Activated CD4-positive, alpha-beta memory T cell treated with anti-CD3 and anti-CD28 coated beads, Interleukin-2, amount 10 ng/mL, durations not matched to agents 7 days and 5 days (primary cell): ENCODE measurements around the gene STXBP5L. TPM values are rescaled to one million over a fixed set of nuclear protein-coding genes. Genes with fewer than 3 reads are reported as not detected.
A peak's percentile ranks its signal among the peaks of the same experiment; 100 is the strongest.
"Not testable (repeated sequence)": the region's sequence is repeated elsewhere in the genome, so short reads cannot be mapped to it uniquely, and the experiment has no call there.

ENCODE experiments used
- CTCF ChIA-PET: fragments of 350-600 bp; sonication (Branson Sonifier 250); formaldehyde crosslinking; loops from one replicate; lab custom pipeline; 2021; ENCODE audit warnings: antibody characterized with exemption, inconsistent platforms; lab: Charles Lee
- POLR2A ChIA-PET: fragments of 350-600 bp; sonication (Branson Sonifier 250); formaldehyde crosslinking; loops from one replicate; lab custom pipeline; 2021; ENCODE audit warnings: antibody characterized with exemption; lab: Charles Lee
- DNase-seq: peaks from one replicate; pipeline ENCODE4 v3.0.0-alpha.2; 2020
- H3K27ac Mint-ChIP-seq: one replicate; pipeline ENCODE4 v1.8.0; 2021; ENCODE audit warnings: mild to moderate bottlenecking, mixed read lengths
- H3K27me3 Mint-ChIP-seq: one replicate; pipeline ENCODE4 v1.8.0; 2021; ENCODE audit warnings: mixed read lengths
- H3K36me3 Mint-ChIP-seq: one replicate; pipeline ENCODE4 v1.8.0; 2021; ENCODE audit warnings: low read depth, mixed read lengths
- H3K4me1 Mint-ChIP-seq: one replicate; pipeline ENCODE4 v1.8.0; 2021; ENCODE audit warnings: mixed read lengths
- H3K4me3 Mint-ChIP-seq: one replicate; pipeline ENCODE4 v1.8.0; 2021; ENCODE audit warnings: mild to moderate bottlenecking, mixed read lengths
- H3K9me3 Mint-ChIP-seq: one replicate; pipeline ENCODE4 v1.8.0; 2021; ENCODE audit warnings: mixed read lengths
- total RNA-seq, 2 experiments: library from RNA; stranded (reverse); gene quantifications; one replicate each; pipeline ENCODE4 v1.2.3, GENCODE V29; 2021

Gene STXBP5L
- total RNA-seq: not detected

DNA sequence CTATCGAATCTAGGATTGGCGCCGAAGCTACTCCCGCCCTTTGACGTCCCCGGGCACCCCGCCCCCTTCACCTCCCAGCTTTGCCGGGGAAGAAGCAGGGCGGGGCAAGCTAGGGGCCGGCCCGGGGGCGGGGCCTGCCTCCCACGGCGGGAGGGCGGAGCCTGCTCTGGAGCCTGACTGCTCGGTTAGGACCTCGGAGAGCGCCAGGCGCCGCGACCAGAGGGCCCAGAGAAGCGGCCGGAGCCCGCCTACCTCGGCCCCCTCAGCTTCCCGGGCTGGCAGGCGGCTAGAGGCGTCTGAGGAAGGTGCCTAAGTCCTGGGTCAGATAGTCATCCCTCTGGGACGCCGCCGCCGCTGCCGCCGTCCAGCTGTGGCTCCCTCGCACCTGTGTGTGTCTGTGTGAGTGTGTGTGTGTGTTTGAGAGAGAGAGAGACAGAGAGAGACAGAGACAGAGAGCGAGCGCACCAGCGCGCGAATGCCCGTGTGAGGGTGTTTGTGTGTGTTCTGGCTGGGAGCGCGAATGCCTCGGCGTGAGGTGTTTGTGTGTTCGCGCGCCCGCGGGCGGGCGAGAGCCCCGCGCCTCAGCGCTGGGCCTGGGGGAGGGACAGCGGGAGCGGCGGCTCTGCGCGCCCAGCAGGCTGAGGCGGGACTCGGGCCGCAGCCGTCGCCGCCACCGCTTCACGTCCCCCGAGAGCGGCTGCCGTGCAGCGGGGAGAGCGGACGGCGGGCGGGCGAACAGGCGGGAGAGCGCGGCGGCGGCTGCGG, at the start of gene STXBP5L:
Gene STXBP5L, plus strand, starts transcription at position 176 of the 765 bp plus-strand sequence. CDS start 1,374 bp downstream, outside the sequence.
- Mint-ChIP-seq H3K36me3 (peaks cover 6% of the 10 kb centered on the region), H3K4me3 (peak within 1 kb of the TSS; percentile 63), H3K27me3 (peaks cover 42% of the 10 kb centered on the region), H3K27ac (no peak within 1 kb of the TSS), H3K4me1 (peaks cover 11% of the 10 kb centered on the region), H3K9me3 (no peaks in the 10 kb centered on the region)
- peak; percentile 54 for DNase-seq
- POLR2A ChIA-PET: no interaction called here
- CTCF ChIA-PET: no interaction called here

DNA sequence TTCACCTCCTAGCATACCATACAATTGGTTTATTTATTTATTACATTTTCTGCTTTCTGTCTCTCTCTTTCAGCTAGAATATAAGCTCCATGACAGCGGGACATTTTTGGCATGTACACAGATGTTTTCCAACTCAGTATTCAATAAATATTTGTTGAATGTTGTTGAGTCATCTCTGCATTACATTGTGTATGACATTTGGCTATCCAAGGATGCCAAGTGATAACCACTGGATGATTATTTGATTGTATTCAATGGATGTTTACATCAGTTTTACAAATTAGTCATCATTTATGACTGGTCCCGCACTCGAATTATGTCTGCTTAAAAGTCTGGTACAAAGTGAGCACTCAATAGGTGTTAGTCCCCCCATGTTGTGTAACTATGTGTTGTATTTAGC, 49.5 kb upstream of the STXBP5L start:
- no peak for DNase-seq
- no peaks in the 10 kb centered on the region for H3K9me3 Mint-ChIP-seq
- H3K36me3 Mint-ChIP-seq: no peaks in the 10 kb centered on the region
- no peak overlapping the region for H3K27ac Mint-ChIP-seq
- peaks cover 7% of the 10 kb centered on the region for H3K27me3 Mint-ChIP-seq
- ChIA-PET POLR2A (no interaction called here), CTCF (no interaction called here)
- no peak overlapping the region for H3K4me3 Mint-ChIP-seq
- no peaks in the 10 kb centered on the region for H3K4me1 Mint-ChIP-seq

DNA sequence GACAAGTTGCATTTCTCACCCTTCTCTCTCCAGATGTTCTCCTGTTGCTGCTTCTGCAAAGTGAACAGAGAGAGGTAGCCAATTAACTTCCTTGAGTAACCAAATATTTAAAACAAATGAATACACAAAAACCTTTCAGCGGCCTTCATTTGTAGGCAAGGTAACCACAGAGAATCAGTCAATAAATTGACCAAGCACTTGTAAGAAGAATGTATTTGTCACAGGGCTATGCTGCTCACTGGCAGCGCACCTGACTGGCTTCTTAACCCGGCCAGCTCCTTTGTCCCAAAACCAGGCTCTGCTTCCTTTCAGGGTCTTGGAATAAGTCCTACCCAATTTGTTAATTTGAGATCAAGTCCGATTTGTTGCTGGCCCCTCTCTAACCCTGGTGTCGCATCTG, 43.5 kb upstream of the STXBP5L start:
- H3K27ac Mint-ChIP-seq: no peak overlapping the region
- H3K36me3 Mint-ChIP-seq: no peaks in the 10 kb centered on the region
- no peaks in the 10 kb centered on the region for H3K9me3 Mint-ChIP-seq
- CTCF ChIA-PET: no interaction called here
- no peak for DNase-seq
- no peaks in the 10 kb centered on the region for H3K4me1 Mint-ChIP-seq
- POLR2A ChIA-PET: no interaction called here
- H3K4me3 Mint-ChIP-seq: no peak overlapping the region
- peaks cover 4% of the 10 kb centered on the region for H3K27me3 Mint-ChIP-seq

DNA sequence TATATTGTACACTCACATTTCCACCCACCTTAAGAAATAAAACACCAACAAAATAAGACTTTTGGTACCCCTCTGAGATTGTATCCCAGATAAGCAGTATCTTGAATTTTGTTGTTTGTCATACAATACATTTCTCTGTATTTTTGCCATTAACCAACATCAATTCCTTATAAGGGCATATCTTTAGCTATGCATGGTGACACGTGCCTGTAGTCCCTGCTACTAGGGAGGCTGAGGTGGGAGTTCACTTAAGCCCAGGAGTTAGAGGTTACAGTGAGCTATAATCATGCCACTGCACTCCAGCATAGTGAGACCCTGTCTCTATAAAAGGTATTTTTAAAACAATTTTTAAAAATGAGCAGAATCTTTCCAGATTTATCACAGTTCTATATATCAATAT, 32.5 kb upstream of the STXBP5L start:
- no peaks in the 10 kb centered on the region for H3K4me1 Mint-ChIP-seq
- H3K4me3 Mint-ChIP-seq: no peak overlapping the region
- H3K27ac Mint-ChIP-seq: no peak overlapping the region
- DNase-seq: no peak
- H3K27me3 Mint-ChIP-seq: peaks cover 4% of the 10 kb centered on the region
- ChIA-PET CTCF (no interaction called here), POLR2A (no interaction called here)
- no peaks in the 10 kb centered on the region for H3K9me3 Mint-ChIP-seq
- H3K36me3 Mint-ChIP-seq: no peaks in the 10 kb centered on the region

DNA sequence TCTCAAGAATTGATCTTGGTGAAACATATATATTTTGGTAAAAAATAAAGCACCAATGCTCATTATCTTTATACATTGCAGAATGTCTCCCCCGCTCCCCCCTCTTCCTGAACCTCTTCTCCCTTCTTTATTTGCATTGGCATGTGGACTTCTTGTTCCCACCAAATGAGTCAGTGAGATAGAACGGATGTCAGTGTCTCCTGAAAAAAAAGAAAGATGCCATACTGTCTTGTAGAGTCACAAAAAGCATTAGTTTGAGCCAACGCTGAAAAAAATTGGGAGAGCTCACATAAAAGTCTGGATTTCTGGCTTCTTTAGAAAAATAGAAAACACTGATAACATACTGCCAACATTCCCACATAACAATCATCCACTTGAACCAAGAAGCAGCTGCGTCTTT, 32.0 kb upstream of the STXBP5L start:
- Mint-ChIP-seq H3K9me3 (no peaks in the 10 kb centered on the region), H3K4me1 (no peaks in the 10 kb centered on the region), H3K36me3 (no peaks in the 10 kb centered on the region), H3K4me3 (no peak overlapping the region), H3K27ac (no peak overlapping the region), H3K27me3 (peaks cover 3% of the 10 kb centered on the region)
- CTCF ChIA-PET: no interaction called here
- DNase-seq: no peak
- POLR2A ChIA-PET: no interaction called here

DNA sequence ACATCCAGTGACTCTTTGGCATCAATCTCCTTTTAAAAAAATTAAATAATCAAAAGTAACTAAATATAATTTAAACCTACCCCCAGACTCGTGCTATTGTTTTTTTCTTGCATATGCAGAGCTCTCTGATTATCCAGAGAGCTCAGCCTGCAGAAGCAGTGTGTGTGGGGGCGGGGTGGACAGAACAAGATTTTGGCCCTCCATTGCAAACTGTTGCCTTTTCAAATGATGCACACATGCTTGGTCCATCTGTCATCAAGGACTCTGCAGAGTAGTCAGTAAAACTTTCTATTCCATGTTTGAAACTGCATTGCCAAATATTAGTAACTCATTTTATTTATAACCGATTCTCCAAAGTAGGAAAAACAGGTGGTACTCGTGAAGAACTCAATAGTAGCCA, 28.6 kb upstream of the STXBP5L start:
- no peaks in the 10 kb centered on the region for H3K4me1 Mint-ChIP-seq

DNA sequence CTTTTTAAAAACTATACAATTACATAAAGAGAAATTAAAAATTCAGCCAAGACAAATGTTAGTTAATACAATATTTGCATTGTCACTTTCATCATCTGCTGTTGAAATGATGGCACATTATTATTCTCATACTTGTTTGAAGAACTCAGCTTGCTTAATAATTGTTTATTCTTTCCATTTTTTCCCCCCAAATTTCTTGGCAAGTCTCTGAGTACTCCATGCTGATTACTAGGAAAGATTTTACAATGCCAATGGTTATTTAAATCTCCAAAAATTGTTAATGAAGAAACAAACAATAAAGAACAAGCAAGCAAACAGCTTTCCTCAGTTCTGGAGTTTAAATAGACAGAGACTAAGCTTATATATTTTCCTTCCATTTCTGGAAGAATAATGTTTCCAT, 15.1 kb upstream of the STXBP5L start:
- H3K4me3 Mint-ChIP-seq: no peak overlapping the region
- peaks cover 6% of the 10 kb centered on the region for H3K27me3 Mint-ChIP-seq
- no peak for DNase-seq
- no peaks in the 10 kb centered on the region for H3K4me1 Mint-ChIP-seq
- CTCF ChIA-PET: no interaction called here
- no peaks in the 10 kb centered on the region for H3K9me3 Mint-ChIP-seq
- H3K36me3 Mint-ChIP-seq: no peaks in the 10 kb centered on the region
- no peak overlapping the region for H3K27ac Mint-ChIP-seq
- POLR2A ChIA-PET: no interaction called here

More for the DNA sequence above, 28.6 kb upstream of the STXBP5L start:
- peaks cover 2% of the 10 kb centered on the region for H3K27me3 Mint-ChIP-seq
- H3K4me3 Mint-ChIP-seq: no peak overlapping the region
- no peak for DNase-seq
- ChIA-PET POLR2A (no interaction called here), CTCF (no interaction called here)
- no peaks in the 10 kb centered on the region for H3K36me3 Mint-ChIP-seq
- no peaks in the 10 kb centered on the region for H3K9me3 Mint-ChIP-seq
- H3K27ac Mint-ChIP-seq: no peak overlapping the region

DNA sequence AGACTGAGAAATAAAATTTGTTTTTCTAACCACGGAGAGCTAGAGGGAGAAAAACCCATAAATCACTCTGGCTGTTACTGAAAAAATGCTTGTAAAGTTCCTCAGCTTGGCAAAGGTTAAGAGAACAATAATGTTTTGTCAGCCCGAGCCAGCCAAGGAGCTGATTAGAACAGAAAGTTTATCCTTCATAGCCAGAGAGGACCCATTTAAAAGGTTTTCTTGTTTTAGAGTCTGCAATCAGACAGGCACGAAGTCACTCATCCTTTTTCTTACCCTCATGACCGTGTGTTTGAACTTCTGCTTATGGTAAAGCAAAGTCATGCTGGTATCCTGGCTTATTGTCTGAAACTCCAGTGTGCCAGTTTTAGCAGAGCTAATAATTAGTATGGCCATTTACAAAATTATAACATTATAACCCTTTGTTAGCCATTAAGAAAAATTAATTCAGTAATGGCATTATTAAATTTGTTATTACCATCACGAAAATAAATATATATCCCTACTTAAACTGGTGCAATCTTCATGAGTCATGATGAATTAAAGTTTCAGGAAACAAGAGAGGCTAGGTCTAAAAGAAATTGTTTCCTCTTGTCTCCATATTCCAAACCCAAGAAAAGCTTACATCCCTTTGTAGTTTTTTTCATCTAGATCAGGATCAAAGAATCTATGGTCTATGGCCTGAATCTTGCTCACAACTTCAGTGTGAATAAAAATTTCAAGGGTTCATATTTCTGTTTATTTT, 13.5 kb upstream of the STXBP5L start:
- no peaks in the 10 kb centered on the region for H3K36me3 Mint-ChIP-seq
- peaks cover 6% of the 10 kb centered on the region for H3K27me3 Mint-ChIP-seq
- POLR2A ChIA-PET: no interaction called here

DNA sequence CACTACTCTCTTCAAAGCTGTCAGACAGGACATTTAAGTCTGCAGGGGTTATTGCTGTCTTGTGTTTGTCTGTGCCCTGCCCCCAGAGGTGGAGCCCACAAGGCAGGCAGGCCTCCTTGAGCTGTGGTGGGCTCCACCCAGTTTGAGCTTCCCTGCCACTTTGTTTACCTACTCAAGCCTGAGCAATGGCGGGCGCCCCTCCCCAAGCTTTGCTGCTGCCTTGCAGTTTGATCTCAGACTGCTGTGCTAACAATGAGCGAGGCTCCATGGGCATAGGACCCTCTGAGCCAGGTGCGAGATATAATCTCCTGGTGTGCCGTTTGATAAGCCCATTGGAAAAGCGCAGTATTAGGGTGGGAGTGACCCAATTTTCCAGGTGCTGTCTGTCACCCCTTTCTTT, 6.3 kb upstream of the STXBP5L start:
- H3K36me3 Mint-ChIP-seq, CTCF ChIA-PET, H3K4me1 Mint-ChIP-seq, H3K9me3 Mint-ChIP-seq, DNase-seq, POLR2A ChIA-PET, H3K27ac Mint-ChIP-seq, H3K27me3 Mint-ChIP-seq, H3K4me3 Mint-ChIP-seq: not testable (repeated sequence)

More for the DNA sequence above, 13.5 kb upstream of the STXBP5L start:
- CTCF ChIA-PET: no interaction called here
- Mint-ChIP-seq H3K4me1 (no peaks in the 10 kb centered on the region), H3K4me3 (no peak overlapping the region), H3K9me3 (no peaks in the 10 kb centered on the region), H3K27ac (no peak overlapping the region)
- DNase-seq: no peak

DNA sequence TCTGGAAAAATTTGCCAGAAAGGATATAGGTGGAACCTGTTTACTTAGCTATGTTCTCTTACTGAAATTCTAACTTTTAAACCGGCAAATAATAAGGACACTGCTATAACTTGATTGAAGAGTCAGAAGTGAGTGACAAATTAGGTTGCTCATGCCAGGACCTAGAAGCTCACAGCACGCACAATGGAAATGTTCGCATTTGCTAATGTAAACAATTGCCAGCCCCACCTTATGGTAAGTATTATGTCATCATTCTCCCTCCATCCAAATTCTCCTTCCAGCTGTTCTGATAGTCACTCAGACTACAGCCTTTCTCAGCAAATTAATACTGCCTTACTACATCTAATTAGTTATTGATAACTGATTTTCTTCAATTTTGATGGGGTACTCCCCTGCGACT, 4.8 kb upstream of the STXBP5L start:
- POLR2A ChIA-PET: no interaction called here
- DNase-seq: no peak
- Mint-ChIP-seq H3K4me3 (no peak overlapping the region), H3K9me3 (no peaks in the 10 kb centered on the region), H3K27ac (no peak overlapping the region), H3K4me1 (peaks cover 7% of the 10 kb centered on the region), H3K36me3 (peaks cover 5% of the 10 kb centered on the region), H3K27me3 (peaks cover 19% of the 10 kb centered on the region)
- CTCF ChIA-PET: no interaction called here

DNA sequence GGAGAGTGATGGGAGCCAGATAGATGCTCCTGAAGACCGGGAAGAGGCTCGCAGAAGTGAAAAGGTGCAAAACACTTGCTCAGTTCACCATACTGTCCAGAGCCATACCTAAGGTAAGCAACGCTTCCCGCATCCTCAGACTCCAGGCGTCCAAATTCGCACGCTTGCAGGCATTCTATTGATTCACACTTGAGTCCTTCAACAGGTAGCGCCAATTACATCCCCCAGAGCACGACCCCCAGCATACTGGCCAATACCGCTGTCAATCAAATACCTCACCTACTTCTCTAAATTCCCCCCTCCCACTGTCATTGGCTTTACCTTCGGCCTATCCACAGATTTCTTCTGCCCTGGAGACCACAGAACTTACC, 361 bp upstream of the STXBP5L start:
- Mint-ChIP-seq H3K4me3 (peak overlapping the region; percentile 11), H3K27me3 (peaks cover 40% of the 10 kb centered on the region), H3K4me1 (peaks cover 11% of the 10 kb centered on the region), H3K36me3 (peaks cover 6% of the 10 kb centered on the region), H3K27ac (no peak overlapping the region), H3K9me3 (no peaks in the 10 kb centered on the region)
- POLR2A ChIA-PET: no interaction called here
- CTCF ChIA-PET: no interaction called here
- DNase-seq: no peak

DNA sequence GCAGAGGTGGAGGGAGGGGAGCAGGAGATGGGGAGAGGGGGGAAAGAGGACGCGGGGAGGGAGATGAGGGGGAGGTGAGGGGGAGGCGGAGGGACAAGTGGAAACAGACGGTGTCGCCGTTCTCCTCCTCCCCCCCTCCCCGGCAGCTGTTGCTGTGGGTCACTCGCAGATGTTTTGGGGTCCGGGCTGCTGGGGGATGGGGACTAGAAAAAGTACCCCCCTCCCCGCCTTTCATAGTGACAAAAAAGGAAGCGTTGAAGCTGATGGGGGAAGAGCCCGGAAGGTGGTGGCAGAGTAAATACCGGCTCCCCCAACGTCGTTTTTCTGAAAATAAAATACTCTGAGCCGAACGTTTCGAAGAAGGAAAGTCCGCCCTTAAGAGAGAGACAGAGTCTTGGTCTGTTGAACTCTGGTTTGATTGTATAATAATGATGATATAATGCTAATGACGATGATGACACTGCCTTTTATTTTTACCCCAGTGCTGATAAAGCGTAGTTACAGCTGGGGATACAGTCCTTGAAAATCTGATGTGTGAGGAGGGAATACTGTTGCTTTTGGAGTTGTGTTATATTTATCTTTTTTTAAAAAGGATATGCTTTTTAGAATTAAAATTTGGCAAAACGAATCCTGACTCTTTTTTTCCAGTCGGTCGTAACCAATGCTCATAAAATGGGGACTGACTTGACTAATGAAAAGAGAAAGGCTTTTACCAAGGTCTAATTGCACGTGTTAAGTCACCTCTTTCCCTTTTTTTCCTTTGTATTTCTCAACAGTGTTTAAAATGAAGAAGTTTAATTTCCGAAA, 993 bp downstream of the STXBP5L start:
- peaks cover 42% of the 10 kb centered on the region for H3K27me3 Mint-ChIP-seq
- POLR2A ChIA-PET: no interaction called here
- no peaks in the 10 kb centered on the region for H3K9me3 Mint-ChIP-seq
- H3K36me3 Mint-ChIP-seq: peaks cover 6% of the 10 kb centered on the region
- no peak overlapping the region for H3K4me3 Mint-ChIP-seq
- H3K4me1 Mint-ChIP-seq: peaks cover 11% of the 10 kb centered on the region
- H3K27ac Mint-ChIP-seq: peak overlapping the region; percentile 17
- no peak for DNase-seq
- CTCF ChIA-PET: no interaction called here

DNA sequence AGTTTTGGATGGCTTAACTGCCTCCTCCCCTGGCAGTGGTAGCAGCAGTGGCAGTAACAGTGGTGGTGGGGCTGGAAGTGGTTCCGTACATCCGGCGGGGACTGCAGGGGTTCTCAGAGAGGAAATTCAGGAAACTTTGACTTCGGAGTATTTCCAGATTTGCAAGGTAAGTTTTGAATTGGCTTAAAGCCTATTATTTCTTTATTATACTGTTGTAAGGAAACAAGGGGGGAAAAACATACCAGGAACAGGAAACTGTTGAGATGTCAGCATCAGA, 1.5 kb downstream of the STXBP5L start:
- CTCF ChIA-PET: no interaction called here
- peak overlapping the region; percentile 17 for H3K27ac Mint-ChIP-seq
- no peak for DNase-seq
- H3K27me3 Mint-ChIP-seq: peaks cover 42% of the 10 kb centered on the region
- H3K4me1 Mint-ChIP-seq: peaks cover 11% of the 10 kb centered on the region
- no peak overlapping the region for H3K4me3 Mint-ChIP-seq
- no peaks in the 10 kb centered on the region for H3K9me3 Mint-ChIP-seq
- peaks cover 6% of the 10 kb centered on the region for H3K36me3 Mint-ChIP-seq
- POLR2A ChIA-PET: no interaction called here
